Body of pancreas (tissue), 4 donors: Measurements from ENCODE around the gene NOG.

Source experiments
- CTCF ChIP-seq, 7 experiments: fragments of 450-650 bp in 4 of 7; fragments of 200-600 bp in 3 of 7; sonication (generic) in 3 of 7; IDR thresholded peaks; one replicate each; pipeline ENCODE4 v1.5.1; 2016 to 2019; ENCODE audit warnings: antibody characterized with exemption in 7 of 7
- POLR2A ChIP-seq, 3 donors: fragments of 450-650 bp; IDR thresholded peaks; one replicate each; pipeline ENCODE4 v1.6.1; 2016; ENCODE audit warnings: antibody characterized with exemption in 3 of 3, mild to moderate bottlenecking in 2 of 3

GRCh38 chr17:56599566-56599965 is 6.1 kb downstream of the NOG start:
- TF ChIP-seq CTCF (IDR thresholded peaks at IDR 0.05) (no peak), POLR2A (IDR thresholded peaks at IDR 0.05) (no peak)
